Stimulated activated CD8-positive, alpha-beta memory T cell treated with anti-CD3 and anti-CD28 coated beads, Interleukin-4, amount 100 ng/mL, for 4 hours (primary cell): ENCODE data around the gene SNRK.
"Not testable (repeated sequence)": the region's sequence is repeated elsewhere in the genome, so short reads cannot be mapped to it uniquely, and the experiment has no call there.

Experiments used
- DNase-seq, 2 donors: peaks; one replicate each; pipeline ENCODE4 v3.0.0-alpha.2; 2020; ENCODE audit warnings: low read depth in 2 of 2, low spot score in 1 of 2

Gene SNRK

GRCh38 chr3:43345246-43345645 lies 58.9 kb downstream of the SNRK start:
- no peak for DNase-seq

DNA sequence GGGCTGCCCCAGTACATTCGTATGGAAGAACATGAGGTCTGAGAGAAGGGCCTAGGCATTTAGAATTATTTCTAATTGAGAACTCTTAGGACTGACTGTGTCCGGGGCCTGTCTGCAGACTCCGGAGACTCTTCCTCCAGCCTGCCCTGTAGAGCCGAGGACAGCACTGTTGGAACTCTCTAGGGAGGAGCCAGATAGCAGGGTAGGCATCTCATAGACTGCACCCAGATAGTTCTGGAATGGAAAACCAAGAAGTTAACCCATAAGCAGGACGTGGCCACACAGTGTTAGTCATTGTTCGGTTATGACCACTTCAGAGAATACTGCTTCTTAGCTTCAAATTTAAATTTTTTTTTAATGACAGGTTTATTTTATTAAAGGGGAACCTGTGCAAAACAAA lies 59.5 kb downstream of the SNRK start:
- no peak for DNase-seq

GRCh38 chr3:43346978-43347749 lies 60.8 kb downstream of the SNRK start:
- no peak for DNase-seq

- DNase-seq: no peak
Measured at GRCh38 chr3:43347774-43348173, 61.4 kb downstream of the SNRK start.

DNA sequence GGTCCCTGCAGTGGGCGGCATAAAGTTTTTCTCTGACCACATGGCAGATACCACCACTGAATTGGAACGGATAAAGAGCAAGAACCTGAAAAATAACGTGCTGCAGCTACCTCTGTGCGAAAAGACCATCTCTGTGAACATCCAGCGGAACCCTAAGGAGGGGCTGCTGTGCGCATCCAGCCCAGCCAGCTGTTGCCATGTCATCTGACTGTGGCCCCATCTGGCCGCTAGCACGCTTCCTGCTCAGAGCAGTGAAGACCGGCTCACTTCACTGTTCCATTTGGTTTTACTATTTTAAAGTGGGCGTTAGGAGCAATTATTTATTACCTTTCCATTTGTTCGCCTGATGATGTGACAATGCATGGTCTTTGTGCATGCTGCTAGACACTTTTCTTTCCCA lies 62.0 kb downstream of the SNRK start:
- no peak for DNase-seq

DNA sequence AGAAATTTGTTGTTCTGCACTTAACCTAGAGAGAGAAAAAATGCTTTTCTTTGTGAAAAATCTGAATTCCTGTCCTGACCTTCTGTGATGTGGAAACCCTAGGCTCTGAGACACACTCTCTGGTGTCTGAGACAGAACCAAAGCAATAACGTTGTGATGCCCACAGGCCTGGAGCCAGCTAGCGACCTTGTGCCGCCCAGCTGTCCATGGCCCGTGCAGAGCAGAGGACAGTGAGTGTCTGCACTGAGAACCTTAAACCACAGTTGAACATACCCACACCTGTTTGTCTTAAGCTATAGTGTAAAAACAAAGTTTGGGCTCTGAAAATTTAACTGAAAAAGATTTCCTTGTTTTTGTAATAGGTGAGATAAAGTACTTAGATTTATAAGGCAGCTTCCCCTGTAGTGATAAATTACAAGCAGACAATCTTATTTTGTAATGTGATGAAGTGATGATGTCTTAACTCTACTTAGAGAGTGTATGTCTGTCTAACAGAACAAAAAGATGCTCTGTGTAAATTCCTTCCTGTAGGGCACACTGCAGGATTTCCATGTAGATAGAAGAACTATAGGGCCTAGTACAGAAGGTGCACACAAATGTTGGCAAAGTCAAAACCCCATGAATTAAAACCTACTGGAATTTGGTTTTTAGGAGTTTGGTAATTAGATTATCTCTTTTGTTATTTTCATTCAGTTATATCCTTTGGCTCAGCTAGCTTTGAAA lies 62.7 kb downstream of the SNRK start:
- DNase-seq: no peak

- DNase-seq: no peak
Measured at GRCh38 chr3:43349716-43350115, 63.4 kb downstream of the SNRK start.

DNA sequence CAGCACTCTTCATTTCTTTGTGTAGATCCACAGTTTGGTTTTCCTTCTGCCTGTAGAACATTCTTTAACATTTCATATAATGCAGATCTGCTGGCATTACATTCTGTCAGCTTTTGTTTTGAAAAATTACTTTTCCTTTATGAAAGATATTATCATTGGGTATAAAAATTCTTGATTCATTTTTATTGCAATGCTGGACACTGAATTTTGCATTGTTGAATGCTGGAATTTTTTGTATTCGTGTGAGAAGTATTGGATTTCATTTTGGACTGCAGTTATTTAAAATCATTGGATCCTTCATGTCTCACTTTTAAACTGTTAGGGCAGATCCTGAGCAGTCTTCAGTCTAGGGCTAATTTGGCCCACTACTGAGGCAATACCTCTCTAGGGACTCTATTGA lies 67.1 kb downstream of the SNRK start:
- no peak for DNase-seq

DNA sequence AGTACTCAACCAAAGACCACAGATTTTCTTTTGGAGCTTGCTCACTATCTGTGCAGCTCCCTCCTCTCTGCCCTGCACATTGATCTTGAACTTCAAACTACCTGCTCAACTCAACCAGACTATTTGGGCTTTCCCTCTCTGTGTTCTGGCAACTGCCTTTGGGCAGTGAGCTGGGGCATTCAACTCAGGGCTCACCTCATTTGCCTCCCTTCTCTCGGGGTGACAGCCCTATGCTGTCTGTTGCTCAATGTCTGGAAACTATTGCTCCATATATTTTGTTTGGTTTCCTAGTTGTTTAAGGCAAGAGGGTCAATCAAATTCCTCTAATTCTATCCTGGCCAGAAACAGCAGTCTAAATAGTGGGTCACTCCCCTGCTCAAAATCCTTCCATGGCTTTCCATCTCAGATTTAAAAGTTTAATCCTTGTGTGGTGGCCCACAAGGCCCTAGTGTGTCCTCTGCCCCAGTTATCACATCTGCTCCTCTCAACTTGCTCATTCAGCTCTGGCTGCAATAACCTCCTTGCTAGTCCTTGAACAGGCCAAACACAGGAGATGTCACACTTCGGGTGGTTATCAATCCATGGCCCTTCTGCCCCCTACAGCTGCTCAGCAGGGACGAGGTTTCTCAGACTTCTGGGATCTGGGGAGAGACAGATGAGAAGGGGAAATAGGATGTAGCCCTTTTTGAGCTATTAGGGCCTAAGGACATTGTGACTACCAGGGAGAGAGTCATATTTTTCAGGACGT lies 67.8 kb downstream of the SNRK start:
- no peak for DNase-seq

DNA sequence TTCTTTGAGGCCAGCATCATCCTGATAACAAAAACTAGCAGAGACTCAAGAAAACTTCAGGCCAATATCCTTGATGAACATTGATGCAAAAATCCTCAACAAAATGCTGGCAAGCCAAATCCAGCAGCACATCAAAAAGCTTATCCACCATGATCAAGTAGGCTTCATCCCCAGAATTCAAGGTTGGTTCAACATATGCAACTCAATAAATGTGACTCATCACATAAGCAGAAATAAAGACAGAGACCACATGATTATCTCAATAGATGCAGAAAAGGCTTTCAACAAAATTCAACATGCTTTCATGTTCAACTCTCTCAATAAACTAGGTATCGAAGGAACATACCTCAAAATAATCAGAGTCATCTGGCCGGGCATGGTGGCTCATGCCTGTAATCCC lies 69.7 kb downstream of the SNRK start:
- not testable (repeated sequence) for DNase-seq

GRCh38 chr3:43361077-43361476 lies 74.7 kb downstream of the SNRK start:
- no peak for DNase-seq

- DNase-seq: no peak
Measured at GRCh38 chr3:43362183-43362582, 75.8 kb downstream of the SNRK start.

GRCh38 chr3:43362961-43363360 lies 76.6 kb downstream of the SNRK start:
- DNase-seq: no peak

DNA sequence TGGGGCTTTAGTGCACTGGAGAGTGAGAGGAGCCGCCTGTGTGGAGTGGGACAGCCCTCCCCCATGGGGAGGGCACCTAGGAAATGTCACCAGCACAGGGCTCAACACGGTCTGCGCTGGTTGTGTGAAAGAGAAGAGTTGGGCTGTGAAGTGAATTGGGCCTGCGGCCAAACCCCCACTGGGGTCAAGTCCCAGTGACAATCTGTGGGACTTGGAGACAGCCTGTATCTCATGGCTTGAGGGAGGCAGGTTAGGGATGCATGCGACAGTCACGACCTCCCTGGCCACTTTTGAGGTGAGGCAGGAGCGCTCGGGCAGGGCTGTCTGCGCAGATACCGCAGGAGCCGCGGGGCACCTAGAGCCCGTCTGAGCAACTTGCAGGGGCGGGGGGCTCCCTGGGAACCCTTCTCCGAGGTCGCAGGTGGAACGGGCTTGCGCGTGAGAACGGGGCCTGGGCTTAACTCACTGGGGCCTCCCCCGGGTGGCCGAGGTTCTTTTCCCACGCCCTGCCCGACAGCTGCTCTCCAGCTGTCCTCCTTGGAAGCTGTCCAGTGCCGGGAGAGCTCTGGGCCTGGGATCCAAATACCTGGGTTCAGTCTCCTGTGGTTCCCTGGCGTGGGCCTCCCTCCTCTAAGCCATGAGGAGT lies 77.4 kb downstream of the SNRK start:
- DNase-seq: no peak

DNA sequence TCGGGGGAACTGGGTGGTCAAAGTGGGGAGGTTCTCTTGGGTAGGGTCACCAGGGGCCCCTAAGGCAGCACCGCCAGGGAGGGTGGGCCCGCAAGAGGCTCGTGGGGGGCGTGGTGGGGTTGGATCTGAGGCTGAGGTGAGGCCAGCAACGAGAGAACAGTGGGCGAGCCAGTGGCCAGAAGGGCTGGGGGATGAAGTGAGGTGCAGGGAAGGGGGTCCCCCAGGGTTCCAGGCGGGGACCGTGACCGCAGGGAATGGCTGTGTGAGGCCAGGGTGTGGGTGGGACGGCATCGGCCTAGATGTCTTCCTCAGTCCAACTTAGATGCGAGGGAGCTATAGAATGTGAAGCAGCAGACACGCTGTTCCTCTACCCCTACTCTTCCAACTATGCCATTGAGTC lies 78.2 kb downstream of the SNRK start:
- no peak for DNase-seq

GRCh38 chr3:43364926-43365325 lies 78.6 kb downstream of the SNRK start:
- DNase-seq: no peak

- DNase-seq: no peak
Measured at GRCh38 chr3:43365601-43366305, 79.4 kb downstream of the SNRK start.

GRCh38 chr3:43366481-43366880 lies 80.1 kb downstream of the SNRK start:
- DNase-seq: no peak

DNA sequence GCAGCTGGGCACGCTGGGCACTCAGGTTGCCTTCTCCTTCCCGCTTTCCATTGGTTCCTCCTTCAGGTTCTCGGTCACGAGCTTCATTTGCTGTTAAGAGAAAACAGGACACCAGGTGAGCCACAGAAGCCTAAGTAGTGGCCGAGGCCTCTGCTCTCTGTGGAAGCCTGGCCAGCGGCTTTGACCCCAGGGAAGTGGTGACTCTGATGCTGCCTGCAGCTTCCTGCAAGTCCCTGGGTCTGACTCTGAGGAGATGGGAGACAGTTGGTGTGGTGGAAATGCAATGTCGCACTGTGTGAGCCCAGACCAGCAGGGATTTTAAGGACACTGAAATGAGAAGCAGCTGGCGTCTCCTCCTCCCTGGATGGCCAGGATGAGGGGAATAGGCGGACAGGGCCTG lies 80.5 kb downstream of the SNRK start:
- DNase-seq: no peak

DNA sequence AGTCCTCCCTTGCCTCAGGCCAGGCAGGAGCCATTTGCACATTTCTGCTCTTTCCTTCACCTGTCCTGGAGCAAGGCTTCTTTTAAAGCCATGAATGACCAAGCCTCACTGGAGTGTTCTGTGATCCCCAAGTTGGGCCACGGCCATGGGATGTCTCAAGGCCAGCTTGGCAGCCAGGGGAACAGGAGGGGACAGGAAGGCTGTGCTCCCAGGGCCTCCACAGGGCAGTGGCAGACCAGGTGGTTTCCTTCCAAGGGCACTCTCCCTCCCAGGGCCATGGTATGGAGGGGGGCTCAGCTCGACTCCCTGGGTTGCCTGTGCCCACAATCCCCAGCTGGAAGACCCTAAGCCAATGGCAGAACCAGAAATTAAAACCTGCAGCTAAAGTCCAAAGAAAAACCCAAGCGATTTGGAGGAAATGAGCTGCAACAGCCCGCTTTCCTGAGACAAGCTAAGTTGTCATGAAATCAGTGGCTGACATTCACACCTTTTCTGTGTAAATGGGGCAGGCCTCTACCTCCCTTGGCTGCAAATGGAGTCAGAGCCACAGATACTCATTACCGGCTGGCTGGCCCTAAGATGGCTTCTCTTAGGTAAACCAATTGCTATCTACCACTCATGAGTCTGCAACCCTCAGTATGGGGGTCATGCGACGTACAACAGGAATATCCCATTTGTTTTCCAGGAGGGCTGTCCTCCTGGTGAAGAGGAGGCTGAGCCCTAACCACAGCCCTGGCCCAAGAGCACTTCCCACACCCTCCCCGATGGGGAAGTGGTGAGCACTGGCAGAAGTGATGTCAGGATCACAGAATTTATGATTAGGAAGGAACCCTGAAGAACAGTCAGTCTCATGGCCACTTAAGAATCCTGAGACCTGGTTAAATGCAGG lies 83.3 kb downstream of the SNRK start:
- DNase-seq: no peak
